GM12892 (cell line): ENCODE measurements around the gene EIF4EBP2.

Experiments used
- POLR2A ChIP-seq: IDR thresholded peaks from 2 replicates; pipeline ENCODE4 v1.6.1; 2011; ENCODE audit warnings: low read depth, low read length, control low read depth
- POLR2AphosphoS5 ChIP-seq: IDR thresholded peaks from 2 replicates; pipeline ENCODE4 v1.6.1; 2011; ENCODE audit warnings: low read depth, low read length, control low read depth
- TAF1 ChIP-seq: IDR thresholded peaks from 2 replicates; pipeline ENCODE4 v1.6.1; 2011; ENCODE audit warnings: low read depth, mild to moderate bottlenecking, control low read depth, low read length, borderline replicate concordance

- TF ChIP-seq TAF1 = no peak
- no peak for TF ChIP-seq POLR2A
- no peak for TF ChIP-seq POLR2AphosphoS5
These were observed 386 bp upstream of the EIF4EBP2 start for GRCh38 chr10:70403483-70404035.
